Progenitor cell of endocrine pancreas (in vitro differentiated cells): ENCODE data around the gene RASGRP4. TPM values are rescaled to one million over a fixed set of nuclear protein-coding genes. Genes with fewer than 3 reads are reported as not detected.
"Not testable (repeated sequence)": the region's sequence is repeated elsewhere in the genome, so short reads cannot be mapped to it uniquely, and the experiment has no call there.

Experiments
- DNase-seq: peaks from one replicate; pipeline ENCODE4 v3.0.0; 2021; ENCODE audit warnings: low spot score; ENCODE audit not compliant: unreplicated experiment
- H3K27ac Mint-ChIP-seq: 2 replicates; pipeline ENCODE4 v1.8.0; 2021; ENCODE audit warnings: mild to moderate bottlenecking, moderate library complexity, mixed read lengths
- H3K27me3 Mint-ChIP-seq: 2 replicates; pipeline ENCODE4 v1.8.0; 2021; ENCODE audit warnings: mixed read lengths
- H3K36me3 Mint-ChIP-seq: 2 replicates; pipeline ENCODE4 v1.8.0; 2022; ENCODE audit warnings: mixed read lengths; ENCODE audit not compliant: insufficient read depth
- H3K4me1 Mint-ChIP-seq: 2 replicates; pipeline ENCODE4 v1.8.0; 2021; ENCODE audit warnings: low read depth, mixed read lengths
- H3K4me3 Mint-ChIP-seq: 2 replicates; pipeline ENCODE4 v1.8.0; 2021; ENCODE audit warnings: low read depth, mild to moderate bottlenecking, moderate library complexity, mixed read lengths
- H3K9me3 Mint-ChIP-seq: 2 replicates; pipeline ENCODE4 v1.8.0; 2021; ENCODE audit warnings: low read depth, mixed read lengths
- CTCF ChIP-seq: fragments of 200-600 bp; sonication (generic); IDR thresholded peaks from one replicate; pipeline ENCODE4 v1.5.0; 2021; ENCODE audit warnings: antibody characterized with exemption, mild to moderate bottlenecking; ENCODE audit not compliant: unreplicated experiment
- total RNA-seq: library from RNA; stranded (reverse); gene quantifications from 2 replicates; pipeline ENCODE4 v1.2.1, GENCODE V29; 2021

RASGRP4 gene
- total RNA-seq, 1 donor from 2014 or later, result not detected

- no peaks in the 10 kb centered on the region for H3K9me3 Mint-ChIP-seq
- H3K36me3 Mint-ChIP-seq, result no peaks in the 10 kb centered on the region
- TF ChIP-seq CTCF, result no peak
- H3K4me1 Mint-ChIP-seq, result peaks cover 6% of the 10 kb centered on the region
- no peak for DNase-seq
- H3K4me3 Mint-ChIP-seq, result peak overlapping the region; percentile 70
- peaks cover 44% of the 10 kb centered on the region for H3K27me3 Mint-ChIP-seq
- H3K27ac Mint-ChIP-seq, result no peak overlapping the region
Observed at GRCh38 chr19:38417146-38417543, 8.9 kb downstream of the RASGRP4 start.

GRCh38 chr19:38413416-38413815, 12.6 kb downstream of the RASGRP4 start:
- Mint-ChIP-seq H3K27ac (no peak overlapping the region), H3K36me3 (no peaks in the 10 kb centered on the region), H3K9me3 (no peaks in the 10 kb centered on the region), H3K4me1 (peaks cover 6% of the 10 kb centered on the region), H3K27me3 (peaks cover 17% of the 10 kb centered on the region), H3K4me3 (no peak overlapping the region)
- no peak for DNase-seq
- no peak for TF ChIP-seq CTCF

GRCh38 chr19:38412961-38413360, 13.1 kb downstream of the RASGRP4 start:
- Mint-ChIP-seq H3K36me3 (peaks cover under 1% of the 10 kb centered on the region), H3K4me3 (no peak overlapping the region), H3K27me3 (peaks cover 17% of the 10 kb centered on the region), H3K9me3 (no peaks in the 10 kb centered on the region), H3K27ac (no peak overlapping the region), H3K4me1 (peaks cover 5% of the 10 kb centered on the region)
- no peak for DNase-seq
- TF ChIP-seq CTCF, result no peak

- no peak for DNase-seq
- peaks cover 14% of the 10 kb centered on the region for H3K27me3 Mint-ChIP-seq
- H3K4me1 Mint-ChIP-seq, result peaks cover 3% of the 10 kb centered on the region
- H3K9me3 Mint-ChIP-seq, result no peaks in the 10 kb centered on the region
- no peak overlapping the region for H3K27ac Mint-ChIP-seq
- H3K36me3 Mint-ChIP-seq, result peaks cover 2% of the 10 kb centered on the region
- H3K4me3 Mint-ChIP-seq, result no peak overlapping the region
- TF ChIP-seq CTCF, result no peak
Observed at GRCh38 chr19:38412491-38412890, 13.5 kb downstream of the RASGRP4 start.

- H3K9me3 Mint-ChIP-seq, H3K36me3 Mint-ChIP-seq, DNase-seq, H3K4me1 Mint-ChIP-seq, H3K27ac Mint-ChIP-seq, H3K4me3 Mint-ChIP-seq, H3K27me3 Mint-ChIP-seq: not testable (repeated sequence)
Observed at GRCh38 chr19:38411898-38412297, 14.1 kb downstream of the RASGRP4 start.

GRCh38 chr19:38411041-38411712, 14.8 kb downstream of the RASGRP4 start:
- Mint-ChIP-seq H3K9me3 (no peaks in the 10 kb centered on the region), H3K4me1 (no peaks in the 10 kb centered on the region), H3K4me3 (no peak overlapping the region), H3K36me3 (peaks cover 3% of the 10 kb centered on the region), H3K27ac (no peak overlapping the region), H3K27me3 (peaks cover 3% of the 10 kb centered on the region)
- no peak for TF ChIP-seq CTCF
- no peak for DNase-seq

GRCh38 chr19:38410407-38410806, 15.6 kb downstream of the RASGRP4 start:
- not testable (repeated sequence) for H3K4me3 Mint-ChIP-seq, H3K36me3 Mint-ChIP-seq

More at GRCh38 chr19:38410407-38410806, 15.6 kb downstream of the RASGRP4 start:
- not testable (repeated sequence) for H3K9me3 Mint-ChIP-seq, H3K4me1 Mint-ChIP-seq, H3K27me3 Mint-ChIP-seq, DNase-seq, H3K27ac Mint-ChIP-seq
